ENCODE data around the gene LDLRAD4. TPM values are rescaled to one million over a fixed set of nuclear protein-coding genes. Genes with fewer than 3 reads are reported as not detected.

Gene LDLRAD4
- total and polyA plus RNA-seq, 2 experiments from 2014 or later: 0.73 to 1.9 TPM

GRCh38 chr18:13510594-13510993 is 292.0 kb downstream of the LDLRAD4 start:
- Mint-ChIP-seq H3K27me3 (ENCODE audit: insufficient read depth, low read depth, poor library complexity) (peaks cover 3% of the 10 kb centered on the region), H3K4me3 (no peak overlapping the region), H3K27ac (no peak overlapping the region; the same call in 1 of the 2 replicates)

More at GRCh38 chr18:13510594-13510993, 292.0 kb downstream of the LDLRAD4 start:
- Histone ChIP-seq H3K4me2 (no peak overlapping the region), H3K4me1 (ENCODE audit: insufficient read depth) (no peaks in the 10 kb centered on the region), H3K4me3 (no peak overlapping the region), H3K27me3 (ENCODE audit: insufficient read depth) (no peaks in the 10 kb centered on the region), H3F3A (replicated peaks; ENCODE audit: low read depth) (no peaks in the 10 kb centered on the region), H3K27ac (ENCODE audit: low read depth) (no peak overlapping the region), H3K9me2 (ENCODE audit: insufficient read depth) (no peaks in the 10 kb centered on the region), H3K36me3 (ENCODE audit: insufficient read depth) (no peaks in the 10 kb centered on the region), H3K79me2 (replicated peaks; ENCODE audit: insufficient read depth) (no peaks in the 10 kb centered on the region), H4K20me1 (replicated peaks; ENCODE audit: insufficient read depth) (no peaks in the 10 kb centered on the region), H2AFZ (0 out of 2 replicates have a peak overlapping the region, but pooled peaks have one; percentile 18)
- ATAC-seq: no peak
- TF ChIP-seq CREB1 (CRISPR knock-in tag; IDR thresholded peaks at IDR 0.05; ENCODE audit: low read depth) (no peak), POLR2AphosphoS5 (IDR thresholded peaks at IDR 0.05; ENCODE audit: low read depth) (no peak), ZNF462 (CRISPR knock-in tag; IDR thresholded peaks at IDR 0.05) (no peak), NANOG (IDR thresholded peaks at IDR 0.05; ENCODE audit: borderline replicate concordance) (no peak), JUNB (IDR thresholded peaks at IDR 0.05; ENCODE audit: unreplicated experiment) (no peak), REST (IDR thresholded peaks at IDR 0.05; ENCODE audit: unreplicated experiment) (no peak), EZH2 (IDR thresholded peaks at IDR 0.05; ENCODE audit: low read depth, unreplicated experiment) (no peak), ZNF114 (CRISPR knock-in tag; IDR thresholded peaks at IDR 0.05) (no peak), CTCF (conservative IDR thresholded peaks at IDR 0.05; ENCODE audit: low read depth in 2 of 2) (no peak), ZNF331 (CRISPR knock-in tag; IDR thresholded peaks at IDR 0.05; ENCODE audit: low read depth) (no peak), ETS1 (IDR thresholded peaks at IDR 0.05) (no peak), EZH2phosphoT487 (IDR thresholded peaks at IDR 0.05; ENCODE audit: unreplicated experiment) (no peak), STAT1 (IDR thresholded peaks at IDR 0.05; ENCODE audit: unreplicated experiment) (no peak)
- Mint-ChIP-seq H3K9me3 (no peaks in the 10 kb centered on the region), H3K36me3 (ENCODE audit: low read depth) (no peaks in the 10 kb centered on the region), H3K4me1 (peaks cover 6% of the 10 kb centered on the region; the same call in 1 of the 3 replicates)
- DNase-seq (ENCODE audit: low spot score): no peak

Measured in GM23338 (cell line).